WTC11 (cell line): ENCODE measurements around the gene PLEKHM3. TPM values are rescaled to one million over a fixed set of nuclear protein-coding genes. Genes with fewer than 3 reads are reported as not detected.

Source experiments
- ATAC-seq: fragments of 200-7000 bp; cut with Tn5 transposase; 2 replicates; pipeline ENCODE4 v1.10.0; 2021; ENCODE audit warnings: mild to moderate bottlenecking, moderate library complexity
- CTCF ChIA-PET: fragments of 300-600 bp; sonication (Branson Sonifier 250); formaldehyde crosslinking; loops from one replicate; lab custom pipeline; 2021; ENCODE audit warnings: antibody characterized with exemption; lab: Charles Lee
- POLR2A ChIA-PET: fragments of 350-600 bp; sonication (Branson Sonifier 250); formaldehyde crosslinking; loops from one replicate; lab custom pipeline; 2021; ENCODE audit warnings: antibody characterized with exemption; lab: Charles Lee
- DNase-seq: peaks from one replicate; pipeline ENCODE4 v3.0.0; 2021; ENCODE audit warnings: low spot score
- H3K27ac Mint-ChIP-seq: 2 replicates; pipeline ENCODE4 v1.8.0; 2021; ENCODE audit warnings: mixed read lengths
- H3K27me3 Mint-ChIP-seq: 2 replicates; pipeline ENCODE4 v1.8.0; 2021; ENCODE audit warnings: low read depth, mild to moderate bottlenecking, moderate library complexity, mixed read lengths
- H3K36me3 Mint-ChIP-seq: 2 replicates; pipeline ENCODE4 v1.8.0; 2021; ENCODE audit warnings: mixed read lengths
- H3K4me1 Mint-ChIP-seq: 2 replicates; pipeline ENCODE4 v1.8.0; 2022; ENCODE audit warnings: mixed read lengths
- H3K4me3 Mint-ChIP-seq: 2 replicates; pipeline ENCODE4 v1.8.0; 2021; ENCODE audit warnings: mild to moderate bottlenecking, moderate library complexity, mixed read lengths
- H3K9me3 Mint-ChIP-seq: 2 replicates; pipeline ENCODE4 v1.8.0; 2021; ENCODE audit warnings: mixed read lengths
- ESRRA ChIP-seq: sonication (generic); formaldehyde crosslinking; IDR thresholded peaks from 2 replicates; pipeline ENCODE4 v1.8.1; 2022; ENCODE audit warnings: mild to moderate bottlenecking, missing genetic modification reagents, borderline replicate concordance
- FOXJ3 ChIP-seq: sonication (generic); formaldehyde crosslinking; IDR thresholded peaks from 2 replicates; pipeline ENCODE4 v1.9.0; 2021; ENCODE audit warnings: missing genetic modification reagents, mild to moderate bottlenecking, borderline replicate concordance
- FOXP4 ChIP-seq: sonication (generic); formaldehyde crosslinking; IDR thresholded peaks from 2 replicates; pipeline ENCODE4 v1.8.0; 2022; ENCODE audit warnings: mild to moderate bottlenecking, missing genetic modification reagents
- GABPB1 ChIP-seq: sonication (generic); formaldehyde crosslinking; IDR thresholded peaks from 2 replicates; pipeline ENCODE4 v1.8.1; 2023; ENCODE audit warnings: mild to moderate bottlenecking, missing genetic modification reagents
- MYBL2 ChIP-seq: sonication (generic); formaldehyde crosslinking; IDR thresholded peaks from 2 replicates; pipeline ENCODE4 v1.8.1; 2023; ENCODE audit warnings: mild to moderate bottlenecking, moderate library complexity, missing genetic modification reagents
- NFE2L1 ChIP-seq: sonication (generic); formaldehyde crosslinking; IDR thresholded peaks from 2 replicates; pipeline ENCODE4 v1.8.1; 2023; ENCODE audit warnings: missing genetic modification reagents
- NR1H2 ChIP-seq: sonication (generic); formaldehyde crosslinking; IDR thresholded peaks from 2 replicates; pipeline ENCODE4 v1.9.0; 2021; ENCODE audit warnings: mild to moderate bottlenecking, moderate library complexity, missing genetic modification reagents
- TEAD4 ChIP-seq: sonication (generic); formaldehyde crosslinking; IDR thresholded peaks from 2 replicates; pipeline ENCODE4 v1.8.0; 2022; ENCODE audit warnings: mild to moderate bottlenecking, missing genetic modification reagents
- ZNF263 ChIP-seq: sonication (generic); formaldehyde crosslinking; IDR thresholded peaks from 2 replicates; pipeline ENCODE4 v1.8.1; 2022; ENCODE audit warnings: low read depth, mild to moderate bottlenecking, moderate library complexity, missing genetic modification reagents
- ZNF317 ChIP-seq: sonication (generic); formaldehyde crosslinking; IDR thresholded peaks from 2 replicates; pipeline ENCODE4 v1.8.1; 2023; ENCODE audit warnings: low read depth, mild to moderate bottlenecking, moderate library complexity, missing genetic modification reagents, borderline replicate concordance
- ZNF396 ChIP-seq: fragments of 250-450 bp; sonication (Bioruptor Pico); IDR thresholded peaks from 2 replicates; pipeline ENCODE4 v1.8.0; 2021; ENCODE audit warnings: mild to moderate bottlenecking, moderate library complexity, borderline replicate concordance
- ZNF671 ChIP-seq: fragments of 250-450 bp; sonication (Bioruptor Pico); IDR thresholded peaks from 2 replicates; pipeline ENCODE4 v1.8.0; 2021; ENCODE audit warnings: mild to moderate bottlenecking
- total RNA-seq: library from RNA; stranded (reverse); gene quantifications from 3 replicates; pipeline ENCODE4 v1.2.3, GENCODE V29; 2021
- TF ChIP-seq, protein P1 (sequence below): sonication (generic); formaldehyde crosslinking; IDR thresholded peaks from 2 replicates; pipeline ENCODE4 v1.8.1; 2022; ENCODE audit warnings: low read depth, missing genetic modification reagents, borderline replicate concordance
- TF ChIP-seq, protein P2 (sequence below): sonication (generic); formaldehyde crosslinking; conservative IDR thresholded peaks from 2 replicates; pipeline ENCODE4 v1.8.1; 2022; ENCODE audit warnings: mild to moderate bottlenecking, missing genetic modification reagents
- TF ChIP-seq, protein P3 (sequence below): sonication (generic); formaldehyde crosslinking; IDR thresholded peaks from 2 replicates; pipeline ENCODE4 v1.8.1; 2023; ENCODE audit warnings: mild to moderate bottlenecking, moderate library complexity, missing genetic modification reagents
- TF ChIP-seq, protein P4 (sequence below): sonication (generic); formaldehyde crosslinking; IDR thresholded peaks from 2 replicates; pipeline ENCODE4 v1.8.0; 2022; ENCODE audit warnings: mild to moderate bottlenecking, missing genetic modification reagents
- TF ChIP-seq, protein P5 (sequence below): sonication (generic); formaldehyde crosslinking; IDR thresholded peaks from 2 replicates; pipeline ENCODE4 v1.8.1; 2023; ENCODE audit warnings: mild to moderate bottlenecking, missing genetic modification reagents, moderate library complexity

Gene PLEKHM3
- total RNA-seq, 1 experiment from 2014 or later, result 5.8 TPM

GRCh38 chr2:207926989-207927300, 98.4 kb downstream of the PLEKHM3 start:
- no peaks in the 10 kb centered on the region for H3K27me3 Mint-ChIP-seq
- no peak for ATAC-seq
- peaks cover 9% of the 10 kb centered on the region for H3K4me1 Mint-ChIP-seq
- no peak overlapping the region for H3K4me3 Mint-ChIP-seq
- no peak for DNase-seq
- ChIA-PET POLR2A (no interaction called here), CTCF (interaction anchor here (1.3 kb wide), 1 partner anchor 47 kb away, joined by 4 read pairs; no protein-coding TSS in a partner anchor)
- TF ChIP-seq ZNF396 (CRISPR knock-in tag) (no peak), ZNF263 (CRISPR knock-in tag) (no peak), NR1H2 (CRISPR knock-in tag) (no peak), FOXP4 (CRISPR knock-in tag) (no peak), NFE2L1 (CRISPR knock-in tag) (no peak), MYBL2 (CRISPR knock-in tag) (no peak), TEAD4 (CRISPR knock-in tag) (no peak), FOXJ3 (CRISPR knock-in tag) (no peak)
- TF ChIP-seq, protein P1, sequence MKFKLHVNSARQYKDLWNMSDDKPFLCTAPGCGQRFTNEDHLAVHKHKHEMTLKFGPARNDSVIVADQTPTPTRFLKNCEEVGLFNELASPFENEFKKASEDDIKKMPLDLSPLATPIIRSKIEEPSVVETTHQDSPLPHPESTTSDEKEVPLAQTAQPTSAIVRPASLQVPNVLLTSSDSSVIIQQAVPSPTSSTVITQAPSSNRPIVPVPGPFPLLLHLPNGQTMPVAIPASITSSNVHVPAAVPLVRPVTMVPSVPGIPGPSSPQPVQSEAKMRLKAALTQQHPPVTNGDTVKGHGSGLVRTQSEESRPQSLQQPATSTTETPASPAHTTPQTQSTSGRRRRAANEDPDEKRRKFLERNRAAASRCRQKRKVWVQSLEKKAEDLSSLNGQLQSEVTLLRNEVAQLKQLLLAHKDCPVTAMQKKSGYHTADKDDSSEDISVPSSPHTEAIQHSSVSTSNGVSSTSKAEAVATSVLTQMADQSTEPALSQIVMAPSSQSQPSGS (CRISPR knock-in tag), result no peak
- TF ChIP-seq, protein P2, sequence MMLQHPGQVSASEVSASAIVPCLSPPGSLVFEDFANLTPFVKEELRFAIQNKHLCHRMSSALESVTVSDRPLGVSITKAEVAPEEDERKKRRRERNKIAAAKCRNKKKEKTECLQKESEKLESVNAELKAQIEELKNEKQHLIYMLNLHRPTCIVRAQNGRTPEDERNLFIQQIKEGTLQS (CRISPR knock-in tag), result no peak
- TF ChIP-seq, protein P3, sequence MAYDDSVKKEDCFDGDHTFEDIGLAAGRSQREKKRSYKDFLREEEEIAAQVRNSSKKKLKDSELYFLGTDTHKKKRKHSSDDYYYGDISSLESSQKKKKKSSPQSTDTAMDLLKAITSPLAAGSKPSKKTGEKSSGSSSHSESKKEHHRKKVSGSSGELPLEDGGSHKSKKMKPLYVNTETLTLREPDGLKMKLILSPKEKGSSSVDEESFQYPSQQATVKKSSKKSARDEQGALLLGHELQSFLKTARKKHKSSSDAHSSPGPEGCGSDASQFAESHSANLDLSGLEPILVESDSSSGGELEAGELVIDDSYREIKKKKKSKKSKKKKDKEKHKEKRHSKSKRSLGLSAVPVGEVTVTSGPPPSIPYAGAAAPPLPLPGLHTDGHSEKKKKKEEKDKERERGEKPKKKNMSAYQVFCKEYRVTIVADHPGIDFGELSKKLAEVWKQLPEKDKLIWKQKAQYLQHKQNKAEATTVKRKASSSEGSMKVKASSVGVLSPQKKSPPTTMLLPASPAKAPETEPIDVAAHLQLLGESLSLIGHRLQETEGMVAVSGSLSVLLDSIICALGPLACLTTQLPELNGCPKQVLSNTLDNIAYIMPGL (CRISPR knock-in tag), result no peak
- TF ChIP-seq, protein P4, sequence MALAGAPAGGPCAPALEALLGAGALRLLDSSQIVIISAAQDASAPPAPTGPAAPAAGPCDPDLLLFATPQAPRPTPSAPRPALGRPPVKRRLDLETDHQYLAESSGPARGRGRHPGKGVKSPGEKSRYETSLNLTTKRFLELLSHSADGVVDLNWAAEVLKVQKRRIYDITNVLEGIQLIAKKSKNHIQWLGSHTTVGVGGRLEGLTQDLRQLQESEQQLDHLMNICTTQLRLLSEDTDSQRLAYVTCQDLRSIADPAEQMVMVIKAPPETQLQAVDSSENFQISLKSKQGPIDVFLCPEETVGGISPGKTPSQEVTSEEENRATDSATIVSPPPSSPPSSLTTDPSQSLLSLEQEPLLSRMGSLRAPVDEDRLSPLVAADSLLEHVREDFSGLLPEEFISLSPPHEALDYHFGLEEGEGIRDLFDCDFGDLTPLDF (CRISPR knock-in tag), result no peak
- H3K9me3 Mint-ChIP-seq, result peaks cover 4% of the 10 kb centered on the region; the same call in 1 of the 2 replicates
- no peaks in the 10 kb centered on the region for H3K36me3 Mint-ChIP-seq
- H3K27ac Mint-ChIP-seq, result no peak overlapping the region

DNA sequence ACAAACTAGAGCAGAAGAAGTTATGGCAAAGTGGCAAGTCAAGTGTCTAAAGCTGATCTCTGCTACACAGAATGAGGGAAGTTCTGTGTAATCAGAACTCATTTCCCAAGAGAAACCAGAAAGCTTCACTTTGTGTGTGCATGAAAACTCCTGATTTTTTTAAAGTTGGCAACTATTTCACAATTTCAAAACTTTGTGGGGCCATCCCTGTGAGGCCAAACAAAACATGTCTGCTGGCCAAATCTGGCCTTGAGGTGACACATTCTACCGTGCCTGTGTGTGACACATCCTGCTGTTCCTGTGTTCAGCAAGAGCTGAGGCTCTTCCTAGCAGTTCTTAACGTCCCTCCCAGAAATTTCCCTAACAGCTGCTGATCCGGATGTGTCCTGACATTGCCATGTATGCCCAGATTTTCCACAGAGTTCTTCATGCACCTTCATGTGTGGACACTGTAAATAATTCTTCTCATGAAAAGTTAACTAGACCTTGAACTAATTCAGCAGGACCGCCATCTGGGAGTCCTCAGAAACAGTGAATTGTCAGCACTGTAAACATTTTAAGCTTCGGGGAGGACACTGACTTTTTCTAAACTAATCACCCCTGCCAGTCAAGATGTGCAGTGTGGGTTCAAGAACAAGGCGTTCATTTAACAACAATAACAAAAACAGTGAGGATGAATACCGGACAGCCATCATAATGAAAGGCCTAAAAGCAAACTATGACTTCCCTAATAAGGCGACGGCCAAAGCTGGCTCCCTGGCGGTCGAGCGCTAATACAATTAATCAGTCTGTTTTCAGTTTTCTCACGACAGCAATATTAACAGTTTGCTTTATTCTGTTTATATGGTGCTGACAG, 99.0 kb downstream of the PLEKHM3 start:
- Mint-ChIP-seq H3K27me3 (no peaks in the 10 kb centered on the region), H3K4me3 (no peak overlapping the region)
- no peak for TF ChIP-seq ZNF671
- peak; percentile 77; the same call in 1 of the 2 replicates for TF ChIP-seq GABPB1 (CRISPR knock-in tag)
- TF ChIP-seq, all 79 proteins: peak for 1
- H3K36me3 Mint-ChIP-seq, result no peaks in the 10 kb centered on the region
- H3K9me3 Mint-ChIP-seq, result peaks cover 4% of the 10 kb centered on the region; the same call in 1 of the 2 replicates
- ATAC-seq, result no peak
- no peak overlapping the region for H3K27ac Mint-ChIP-seq
- ChIA-PET POLR2A (no interaction called here), CTCF (interaction anchor here (1.3 kb wide), 1 partner anchor 48 kb away, joined by 4 read pairs; no protein-coding TSS in a partner anchor)
- no peak for DNase-seq
- H3K4me1 Mint-ChIP-seq, result peaks cover 12% of the 10 kb centered on the region

- ChIA-PET CTCF (interaction anchor here (1.3 kb wide), 1 partner anchor 48 kb away, joined by 4 read pairs; no protein-coding TSS in a partner anchor), POLR2A (no interaction called here)
- Mint-ChIP-seq H3K27me3 (no peaks in the 10 kb centered on the region), H3K4me3 (no peak overlapping the region), H3K9me3 (peaks cover 4% of the 10 kb centered on the region; the same call in 1 of the 2 replicates), H3K4me1 (peaks cover 5% of the 10 kb centered on the region), H3K27ac (no peak overlapping the region), H3K36me3 (no peaks in the 10 kb centered on the region)
- no peak for ATAC-seq
- DNase-seq, result no peak
- TF ChIP-seq, protein P1 (CRISPR knock-in tag), result no peak
- TF ChIP-seq ESRRA (CRISPR knock-in tag) (no peak), ZNF317 (CRISPR knock-in tag) (no peak)
- TF ChIP-seq, protein P5, sequence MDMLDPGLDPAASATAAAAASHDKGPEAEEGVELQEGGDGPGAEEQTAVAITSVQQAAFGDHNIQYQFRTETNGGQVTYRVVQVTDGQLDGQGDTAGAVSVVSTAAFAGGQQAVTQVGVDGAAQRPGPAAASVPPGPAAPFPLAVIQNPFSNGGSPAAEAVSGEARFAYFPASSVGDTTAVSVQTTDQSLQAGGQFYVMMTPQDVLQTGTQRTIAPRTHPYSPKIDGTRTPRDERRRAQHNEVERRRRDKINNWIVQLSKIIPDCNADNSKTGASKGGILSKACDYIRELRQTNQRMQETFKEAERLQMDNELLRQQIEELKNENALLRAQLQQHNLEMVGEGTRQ (CRISPR knock-in tag), result no peak
- TF ChIP-seq, protein P3 (CRISPR knock-in tag), result no peak
Observed at GRCh38 chr2:207925601-207926000, 99.7 kb downstream of the PLEKHM3 start.
